NCI-H226 (cell line): ENCODE data around the gene RGS16.
A peak's percentile ranks its signal among the peaks of the same experiment; 100 is the strongest.
"Not testable (repeated sequence)": the region's sequence is repeated elsewhere in the genome, so short reads cannot be mapped to it uniquely, and the experiment has no call there.

Experiments used
- DNase-seq: peaks from one replicate; pipeline ENCODE4 v3.0.0-alpha.2; 2015

The RGS16 gene

GRCh38 chr1:182604175-182605164 lies at the start of gene RGS16:
Gene RGS16, minus strand, starts transcription at chr1:182604389. Its CDS starts 130 bp downstream, at chr1:182604259.
- peak; percentile 67 for DNase-seq

- no peak for DNase-seq
These were observed 49.8 kb upstream of the RGS16 start for GRCh38 chr1:182653986-182654385.

GRCh38 chr1:182652933-182653332 lies 48.7 kb upstream of the RGS16 start:
- no peak for DNase-seq

- no peak for DNase-seq
These were observed 47.1 kb upstream of the RGS16 start for GRCh38 chr1:182651339-182651724.

GRCh38 chr1:182650678-182651338 lies 46.6 kb upstream of the RGS16 start:
- no peak for DNase-seq

GRCh38 chr1:182649041-182649440 lies 44.9 kb upstream of the RGS16 start:
- no peak for DNase-seq

GRCh38 chr1:182646739-182647138 lies 42.5 kb upstream of the RGS16 start:
- no peak for DNase-seq

GRCh38 chr1:182644886-182645285 lies 40.7 kb upstream of the RGS16 start:
- DNase-seq: no peak

GRCh38 chr1:182643699-182644098 lies 39.5 kb upstream of the RGS16 start:
- no peak for DNase-seq

- DNase-seq: no peak
These were observed 38.3 kb upstream of the RGS16 start for GRCh38 chr1:182642461-182642860.

GRCh38 chr1:182641561-182641960 lies 37.4 kb upstream of the RGS16 start:
- DNase-seq: no peak

- no peak for DNase-seq
These were observed 35.1 kb upstream of the RGS16 start for GRCh38 chr1:182639330-182639729.

GRCh38 chr1:182637769-182638168 lies 33.6 kb upstream of the RGS16 start:
- DNase-seq: no peak

GRCh38 chr1:182635871-182636270 lies 31.7 kb upstream of the RGS16 start:
- DNase-seq: no peak

GRCh38 chr1:182634306-182635072 lies 30.3 kb upstream of the RGS16 start:
- no peak for DNase-seq

- DNase-seq: no peak
These were observed 29.6 kb upstream of the RGS16 start for GRCh38 chr1:182633657-182634281.

GRCh38 chr1:182633031-182633430 lies 28.8 kb upstream of the RGS16 start:
- no peak for DNase-seq

- DNase-seq: not testable (repeated sequence)
These were observed 28.3 kb upstream of the RGS16 start for GRCh38 chr1:182632441-182632857.

GRCh38 chr1:182631954-182632353 lies 27.8 kb upstream of the RGS16 start:
- no peak for DNase-seq

- no peak for DNase-seq
These were observed 27.0 kb upstream of the RGS16 start for GRCh38 chr1:182631053-182631677.

- DNase-seq: no peak
These were observed 26.4 kb upstream of the RGS16 start for GRCh38 chr1:182630586-182630985.

GRCh38 chr1:182629499-182630096 lies 25.4 kb upstream of the RGS16 start:
- DNase-seq: no peak
